K562 (cell line): ENCODE measurements around the gene OR2AG1. TPM values are rescaled to one million over a fixed set of nuclear protein-coding genes. Genes with fewer than 3 reads are reported as not detected.

Experiments
- ATAC-seq: fragments of 200-7000 bp; cut with Tn5 transposase; 3 replicates; pipeline ENCODE4 v1.9.1; 2020; ENCODE audit warnings: moderate library complexity
- BruUV-seq: library from RNA; stranded (reverse); fragments of 400-500 nt; replicated peaks from 2 replicates; lab custom pipeline; 2021; lab: Mats Ljungman, UMichigan
- CTCF ChIA-PET: fragments of 300-600 bp; formaldehyde crosslinking; extraction: SDS; loops from one replicate; lab custom pipeline; 2021; ENCODE audit warnings: low intra/inter-chr PET ratio; lab: Yijun Ruan, JAX
- POLR2A ChIA-PET: fragments of 300-600, 350-650 bp; sonication (Branson Sonifier 250); formaldehyde crosslinking; extraction: SDS; loops from one replicate; lab custom pipeline; 2021; ENCODE audit warnings: antibody characterized with exemption, inconsistent platforms; lab: Yijun Ruan, JAX
- DNase-seq, 4 experiments: peaks; one replicate each; pipeline versions ENCODE4 v3.0.0 to v3.0.0-alpha.2; 2011 to 2018; ENCODE audit warnings: low spot score in 3 of 4, mixed read lengths in 3 of 4; ENCODE audit errors: extremely low read depth in 1 of 4
- FAIRE-seq: peaks from 2 replicates; lab custom pipeline; 2011; peaks lifted over from hg19 to GRCh38; lab: Jason Lieb, UNC
- H2AFZ ChIP-seq: 2 replicates; pipeline ENCODE4 v1.6.0; 2011; ENCODE audit warnings: low read depth, low read length, control low read depth, inconsistent platforms
- H3K27ac ChIP-seq: fragments of 200-600 bp; 3 replicates; pipeline ENCODE4 v1.8.0; 2011; ENCODE audit warnings: low read depth, mild to moderate bottlenecking, control low read depth, inconsistent platforms, low read length, moderate library complexity, mixed read lengths; ENCODE audit errors: extremely low read depth
- H3K27me3 ChIP-seq, 2 experiments: fragments of 300-600 bp in 1 of 2; 2 replicates in 1 of 2; 3 replicates in 1 of 2; pipeline versions ENCODE4 v1.6.0 to v1.8.0; 2011; ENCODE audit warnings: inconsistent platforms in 2 of 2, low read length in 2 of 2, mild to moderate bottlenecking in 1 of 2, mixed read lengths in 1 of 2, moderate library complexity in 1 of 2; ENCODE audit not compliant: control insufficient read depth in 2 of 2, insufficient read depth in 2 of 2
- H3K36me3 ChIP-seq: fragments of 300-600 bp; 3 replicates; pipeline ENCODE4 v1.8.0; 2011; ENCODE audit warnings: mild to moderate bottlenecking, low read length, inconsistent platforms; ENCODE audit not compliant: control insufficient read depth, insufficient read depth
- H3K4me1 ChIP-seq, 2 experiments: fragments of 200-600 bp in 1 of 2; replicated peaks in 1 of 2; 2 replicates in 1 of 2; 3 replicates in 1 of 2; pipeline versions ENCODE4 v1.5.1 to v1.8.0; 2011; ENCODE audit warnings: inconsistent platforms in 2 of 2, low read length in 2 of 2, mild to moderate bottlenecking in 1 of 2, mixed read lengths in 1 of 2, moderate library complexity in 1 of 2; ENCODE audit not compliant: control insufficient read depth in 2 of 2, insufficient read depth in 2 of 2
- H3K4me2 ChIP-seq: 2 replicates; pipeline ENCODE4 v1.6.1; 2011; ENCODE audit warnings: low read length, control low read depth, inconsistent platforms, mixed read lengths; ENCODE audit not compliant: insufficient read depth
- H3K4me3 ChIP-seq: fragments of 200-600 bp; sonication (generic), shearing (Covaris generic); 2 replicates; pipeline ENCODE4 v1.5.1; 2016; ENCODE audit warnings: control low read depth, inconsistent platforms
- H3K79me2 ChIP-seq: fragments of 200-600 bp; 3 replicates; pipeline ENCODE4 v1.8.0; 2011; ENCODE audit warnings: low read length, inconsistent platforms; ENCODE audit not compliant: control insufficient read depth, insufficient read depth
- H3K9ac ChIP-seq, 2 experiments: 2 replicates each; pipeline versions ENCODE4 v1.6.0 to v1.6.1; 2011; ENCODE audit warnings: low read depth in 2 of 2, low read length in 2 of 2, control low read depth in 1 of 2, inconsistent platforms in 1 of 2, mild to moderate bottlenecking in 1 of 2, mixed read lengths in 1 of 2; ENCODE audit not compliant: insufficient read depth in 1 of 2
- H3K9me1 ChIP-seq: one replicate; pipeline ENCODE4 v1.6.0; 2011; ENCODE audit warnings: inconsistent platforms, mild to moderate bottlenecking, low read length, moderate library complexity; ENCODE audit not compliant: control insufficient read depth, insufficient read depth
- H3K9me3 ChIP-seq: replicated peaks from 2 replicates; pipeline ENCODE4 v1.5.1; 2011; ENCODE audit warnings: low read depth, low read length, inconsistent platforms; ENCODE audit not compliant: control insufficient read depth, insufficient read depth
- H4K20me1 ChIP-seq: replicated peaks from 2 replicates; pipeline ENCODE4 v1.6.1; 2011; ENCODE audit warnings: low read length, inconsistent platforms, mixed read lengths; ENCODE audit not compliant: control insufficient read depth, insufficient read depth
- ARID2 ChIP-seq: fragments of 450-650 bp; IDR thresholded peaks from 2 replicates; pipeline ENCODE4 v1.6.1; 2017; ENCODE audit warnings: antibody characterized with exemption, mild to moderate bottlenecking
- ESRRA ChIP-seq: fragments of 450-650 bp; IDR thresholded peaks from 2 replicates; pipeline ENCODE4 v1.6.1; 2014; ENCODE audit warnings: low read depth, mild to moderate bottlenecking, moderate library complexity, borderline replicate concordance
- MAZ ChIP-seq, 2 experiments: fragments of 450-650 bp in 1 of 2; sonication (generic) in 1 of 2; formaldehyde crosslinking; IDR thresholded peaks in 1 of 2; conservative IDR thresholded peaks in 1 of 2; 2 replicates each; pipeline versions ENCODE4 v1.4.0 to v1.5.0; 2020; ENCODE audit warnings: mild to moderate bottlenecking in 1 of 2, missing genetic modification reagents in 1 of 2
- NR2F6 ChIP-seq: fragments of 450-650 bp; formaldehyde crosslinking; IDR thresholded peaks from 2 replicates; pipeline ENCODE4 v1.4.0; 2020; ENCODE audit warnings: mild to moderate bottlenecking
- RAD21 ChIP-seq, 2 experiments: fragments of 250-450 bp in 1 of 2; fragments of 450-650 bp in 1 of 2; sonication (Bioruptor Pico) in 1 of 2; formaldehyde crosslinking in 1 of 2; IDR thresholded peaks in 1 of 2; conservative IDR thresholded peaks in 1 of 2; 2 replicates each; pipeline versions ENCODE4 v1.4.0 to v1.8.0; 2020 to 2022; ENCODE audit warnings: mild to moderate bottlenecking in 2 of 2, moderate library complexity in 1 of 2
- SMC3 ChIP-seq: conservative IDR thresholded peaks from 2 replicates; pipeline ENCODE4 v1.6.1; 2011; ENCODE audit warnings: low read depth, low read length, improper control_type of control experiment; ENCODE audit not compliant: insufficient read depth
- ZNF165 ChIP-seq: fragments of 250-450 bp; sonication (Bioruptor Pico); IDR thresholded peaks from 2 replicates; pipeline ENCODE4 v1.4.0; 2020; ENCODE audit warnings: borderline replicate concordance
- ZNF766 ChIP-seq: fragments of 200-800 bp; sonication (Bioruptor generic); conservative IDR thresholded peaks from 2 replicates; pipeline ENCODE4 v1.6.1; 2016; ENCODE audit warnings: missing genetic modification characterization, missing compliant biosample characterization
- WGBS: fragments of 100-300 bp; shearing (Covaris generic); methylation state at CpG from one replicate; pipeline ENCODE4 v1.1.6; 2016; ENCODE audit warnings: low coverage, mixed read lengths; ENCODE audit not compliant: insufficient coverage; ENCODE audit errors: missing lambda C conversion rate; 5-methylcytosine and 5-hydroxymethylcytosine counted together
- in situ Hi-C: fragments of 300-500 bp; cut with MboI; formaldehyde crosslinking; loops from 4 replicates; pipeline ENCODE4 v1.15.0; 2018; ENCODE audit warnings: inconsistent platforms, mixed read lengths
- intact Hi-C: fragments of 100-400 bp; cut with micrococcal nuclease; formaldehyde crosslinking; loops from 2 replicates; pipeline ENCODE4 v1.14.2; 2022
- polyA plus RNA-seq, 8 experiments: library from polyadenylated mRNA; depleted of rRNA in 4 of 8; stranded (reverse) in 5 of 8; unstranded in 3 of 8; fragments of >200 nt; fragmentation: Nextera tagmentation in 2 of 8; fragmentation: Illumina TruSeq in 1 of 8; extraction: Ambion mirVana in 2 of 8; extraction: Trizol in 1 of 8; gene quantifications; 2 replicates each; pipeline versions ENCODE4 v1.2.1 to v1.2.3, GENCODE V29; 2011 to 2014; ENCODE audit warnings: inconsistent platforms in 1 of 8, missing spikeins in 1 of 8
- total RNA-seq, 7 experiments: library from RNA; depleted of rRNA in 6 of 7; stranded (reverse); fragments of >200 nt in 6 of 7; fragmentation: Illumina TruSeq in 2 of 7; extraction: Trizol in 2 of 7; gene quantifications; 2 replicates each; pipeline versions ENCODE4 v1.2.1 to v1.2.3, GENCODE V29; 2011 to 2021; ENCODE audit warnings: low replicate concordance in 1 of 7
- TF ChIP-seq, protein P1 (sequence below), 2 experiments: fragments of 450-650 bp; formaldehyde crosslinking in 1 of 2; IDR thresholded peaks; 2 replicates each; pipeline versions ENCODE4 v1.4.0 to v1.6.1; 2014 to 2020; ENCODE audit warnings: mild to moderate bottlenecking in 2 of 2, borderline replicate concordance in 1 of 2, low read depth in 1 of 2
- TF ChIP-seq, protein P2 (sequence below): fragments of 450-650 bp; formaldehyde crosslinking; IDR thresholded peaks from 2 replicates; pipeline ENCODE4 v1.4.0; 2020; ENCODE audit warnings: mild to moderate bottlenecking, moderate library complexity

The OR2AG1 gene
- total and polyA plus RNA-seq, 9 of the 15 experiments (the other 6 are each of a cell fraction or from before 2014, with no cell fraction given), result 0.05 to 0.11 (median 0.07) TPM; not detected in 5

DNA sequence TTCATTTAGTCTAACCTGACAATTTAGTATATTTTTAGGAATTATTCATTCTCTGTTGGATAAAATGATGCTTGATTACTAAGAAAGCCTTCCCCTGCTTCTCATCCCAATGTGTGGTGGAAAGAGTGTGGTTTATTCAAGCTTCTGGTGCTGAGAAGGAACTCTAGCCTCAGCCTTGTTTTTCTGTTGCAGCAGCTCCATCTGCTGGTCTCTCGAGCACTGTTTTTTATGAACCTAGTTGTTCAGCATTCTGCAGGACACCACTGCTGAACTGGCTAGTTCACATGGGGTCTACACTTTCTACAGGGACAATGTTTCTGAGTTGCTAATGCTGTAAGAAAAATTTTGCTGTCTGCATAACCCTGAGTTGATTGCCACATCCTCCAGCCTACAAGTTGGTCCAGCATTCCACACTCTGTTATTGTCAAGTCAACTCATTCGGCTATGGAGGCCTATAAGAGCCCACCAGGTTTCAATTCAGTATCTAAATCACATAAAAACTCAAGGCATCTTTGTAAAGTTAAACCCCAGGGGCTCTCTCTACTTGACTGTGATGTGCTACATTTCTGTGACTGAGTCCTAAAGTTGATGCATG, 25.4 kb upstream of the OR2AG1 start:
- intact Hi-C loops (loop anchor here (1.0 to 5.0 kb wide), 4 partner anchors 19 to 380 kb away; no protein-coding TSS in a partner anchor), in situ Hi-C loops (no loop called here)
- Histone ChIP-seq H3K9me1 (no peaks in the 10 kb centered on the region), H3K36me3 (no peaks in the 10 kb centered on the region), H2AFZ (no peak overlapping the region), H3K27ac (no peak overlapping the region), H3K4me2 (no peak overlapping the region), H4K20me1 (no peaks in the 10 kb centered on the region), H3K27me3 (no peaks in the 10 kb centered on the region), H3K9ac (no peak overlapping the region), H3K79me2 (no peaks in the 10 kb centered on the region), H3K4me3 (no peak overlapping the region), H3K9me3 (no peaks in the 10 kb centered on the region; the same call in 1 of the 2 replicates), H3K4me1 (no peaks in the 10 kb centered on the region)
- BruUV-seq, result no TSS peak
- ChIA-PET POLR2A (interaction anchor here (0.6 to 1.4 kb wide), 4 partner anchors 8 to 37 kb away, joined by 3 read pairs; no protein-coding TSS in a partner anchor), CTCF (interaction anchor here (0.7 to 2.1 kb wide), 8 partner anchors 20 to 378 kb away, joined by 3 to 16 read pairs (median 8); no protein-coding TSS in a partner anchor)
- peak; percentile 95 for ATAC-seq
- 52% methylated on average over 2 of the region's 2 CpGs for WGBS
- peak; percentile 91 for FAIRE-seq
- peak; percentile 24 to 76 (median 40) for DNase-seq
- peak; percentile 86 to 94 for TF ChIP-seq RAD21 (CRISPR knock-in tag; conservative IDR thresholded peaks at IDR 0.05 in 1 of 2, IDR thresholded peaks at IDR 0.05 in 1 of 2)
- peak; percentile 78 for TF ChIP-seq SMC3
- TF ChIP-seq, protein P1, sequence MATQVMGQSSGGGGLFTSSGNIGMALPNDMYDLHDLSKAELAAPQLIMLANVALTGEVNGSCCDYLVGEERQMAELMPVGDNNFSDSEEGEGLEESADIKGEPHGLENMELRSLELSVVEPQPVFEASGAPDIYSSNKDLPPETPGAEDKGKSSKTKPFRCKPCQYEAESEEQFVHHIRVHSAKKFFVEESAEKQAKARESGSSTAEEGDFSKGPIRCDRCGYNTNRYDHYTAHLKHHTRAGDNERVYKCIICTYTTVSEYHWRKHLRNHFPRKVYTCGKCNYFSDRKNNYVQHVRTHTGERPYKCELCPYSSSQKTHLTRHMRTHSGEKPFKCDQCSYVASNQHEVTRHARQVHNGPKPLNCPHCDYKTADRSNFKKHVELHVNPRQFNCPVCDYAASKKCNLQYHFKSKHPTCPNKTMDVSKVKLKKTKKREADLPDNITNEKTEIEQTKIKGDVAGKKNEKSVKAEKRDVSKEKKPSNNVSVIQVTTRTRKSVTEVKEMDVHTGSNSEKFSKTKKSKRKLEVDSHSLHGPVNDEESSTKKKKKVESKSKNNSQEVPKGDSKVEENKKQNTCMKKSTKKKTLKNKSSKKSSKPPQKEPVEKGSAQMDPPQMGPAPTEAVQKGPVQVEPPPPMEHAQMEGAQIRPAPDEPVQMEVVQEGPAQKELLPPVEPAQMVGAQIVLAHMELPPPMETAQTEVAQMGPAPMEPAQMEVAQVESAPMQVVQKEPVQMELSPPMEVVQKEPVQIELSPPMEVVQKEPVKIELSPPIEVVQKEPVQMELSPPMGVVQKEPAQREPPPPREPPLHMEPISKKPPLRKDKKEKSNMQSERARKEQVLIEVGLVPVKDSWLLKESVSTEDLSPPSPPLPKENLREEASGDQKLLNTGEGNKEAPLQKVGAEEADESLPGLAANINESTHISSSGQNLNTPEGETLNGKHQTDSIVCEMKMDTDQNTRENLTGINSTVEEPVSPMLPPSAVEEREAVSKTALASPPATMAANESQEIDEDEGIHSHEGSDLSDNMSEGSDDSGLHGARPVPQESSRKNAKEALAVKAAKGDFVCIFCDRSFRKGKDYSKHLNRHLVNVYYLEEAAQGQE (IDR thresholded peaks at IDR 0.05; ENCODE audit: borderline replicate concordance), result peak; percentile 87; the same call in 1 of the 2 replicates
- TF ChIP-seq, protein P1 (CRISPR knock-in tag; IDR thresholded peaks at IDR 0.05; ENCODE audit: low read depth), result no peak
- TF ChIP-seq MAZ (CRISPR knock-in tag; conservative IDR thresholded peaks at IDR 0.05 in 1 of 2, IDR thresholded peaks at IDR 0.05 in 1 of 2), result peak in 1 of 2 experiments; percentile 36; a peak in 1 of 4 replicates
- peak; percentile 15; the same call in 1 of the 2 replicates for TF ChIP-seq ESRRA
- no peak for TF ChIP-seq NR2F6
- TF ChIP-seq ARID2, result peak; percentile 80; the same call in 1 of the 2 replicates
- TF ChIP-seq ZNF165 (CRISPR knock-in tag), result no peak
- TF ChIP-seq, protein P2, sequence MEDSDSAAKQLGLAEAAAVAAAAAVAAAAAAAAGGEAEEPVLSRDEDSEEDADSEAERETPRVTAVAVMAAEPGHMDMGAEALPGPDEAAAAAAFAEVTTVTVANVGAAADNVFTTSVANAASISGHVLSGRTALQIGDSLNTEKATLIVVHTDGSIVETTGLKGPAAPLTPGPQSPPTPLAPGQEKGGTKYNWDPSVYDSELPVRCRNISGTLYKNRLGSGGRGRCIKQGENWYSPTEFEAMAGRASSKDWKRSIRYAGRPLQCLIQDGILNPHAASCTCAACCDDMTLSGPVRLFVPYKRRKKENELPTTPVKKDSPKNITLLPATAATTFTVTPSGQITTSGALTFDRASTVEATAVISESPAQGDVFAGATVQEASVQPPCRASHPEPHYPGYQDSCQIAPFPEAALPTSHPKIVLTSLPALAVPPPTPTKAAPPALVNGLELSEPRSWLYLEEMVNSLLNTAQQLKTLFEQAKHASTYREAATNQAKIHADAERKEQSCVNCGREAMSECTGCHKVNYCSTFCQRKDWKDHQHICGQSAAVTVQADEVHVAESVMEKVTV (CRISPR knock-in tag), result peak; percentile 83
- peak; percentile 94 for TF ChIP-seq ZNF766 (CRISPR knock-in tag)
